Activated naive CD4-positive, alpha-beta T cell treated with anti-CD3 and anti-CD28 coated beads for 36 hours (primary cell): ENCODE results near the gene FGF11. TPM values are rescaled to one million over a fixed set of nuclear protein-coding genes. Genes with fewer than 3 reads are reported as not detected.

ENCODE experiments used
- CTCF ChIA-PET: fragments of 350-600 bp; sonication (Branson Sonifier 250); formaldehyde crosslinking; loops from one replicate; lab custom pipeline; 2021; ENCODE audit warnings: antibody characterized with exemption; lab: Charles Lee
- DNase-seq: peaks from one replicate; pipeline ENCODE4 v3.0.0-alpha.2; 2020
- H3K27ac Mint-ChIP-seq: one replicate; pipeline ENCODE4 v1.8.0; 2021; ENCODE audit warnings: mild to moderate bottlenecking, mixed read lengths
- H3K27me3 Mint-ChIP-seq: one replicate; pipeline ENCODE4 v1.8.0; 2021; ENCODE audit warnings: low read depth, mixed read lengths
- H3K36me3 Mint-ChIP-seq: one replicate; pipeline ENCODE4 v1.8.0; 2021; ENCODE audit warnings: low read depth, mixed read lengths
- H3K4me1 Mint-ChIP-seq: one replicate; pipeline ENCODE4 v1.8.0; 2021; ENCODE audit warnings: low read depth, mixed read lengths
- H3K4me3 Mint-ChIP-seq: one replicate; pipeline ENCODE4 v1.8.0; 2021; ENCODE audit warnings: mild to moderate bottlenecking, moderate library complexity, mixed read lengths
- H3K9me3 Mint-ChIP-seq: one replicate; pipeline ENCODE4 v1.8.0; 2021; ENCODE audit warnings: mixed read lengths
- intact Hi-C: fragments of 100-400 bp; cut with micrococcal nuclease; formaldehyde crosslinking; loops from one replicate; pipeline ENCODE4 v1.15.1; 2023
- total RNA-seq, 2 experiments: library from RNA; stranded (reverse); gene quantifications; one replicate each; pipeline ENCODE4 v1.2.3, GENCODE V29; 2021

The FGF11 gene
- total RNA-seq, 2 experiments from 2014 or later: 1.3 to 1.6 TPM

DNA sequence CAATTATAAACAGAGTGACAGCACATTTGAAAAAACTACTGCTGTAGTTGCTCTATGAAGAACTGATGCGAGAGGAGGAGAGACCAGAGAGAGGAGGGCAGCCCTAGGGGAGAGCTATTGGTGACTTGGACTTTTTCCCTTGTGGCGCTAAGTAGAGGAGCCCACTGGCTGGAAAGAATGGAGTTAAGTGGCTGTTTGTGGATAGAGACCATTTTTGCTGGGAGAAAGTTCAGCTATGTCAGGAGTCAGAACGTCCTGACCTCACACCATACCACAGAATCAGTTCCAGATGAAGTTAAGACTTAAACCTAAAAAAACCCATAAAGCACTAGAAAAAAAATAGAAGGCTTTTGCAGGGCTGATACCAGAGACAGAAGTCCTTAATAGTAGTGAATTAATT, 46.9 kb downstream of the FGF11 start:
- Mint-ChIP-seq H3K36me3 (peaks cover 28% of the 10 kb centered on the region), H3K4me3 (peak overlapping the region; percentile 93), H3K4me1 (peaks cover 73% of the 10 kb centered on the region), H3K27ac (peak overlapping the region; percentile 71), H3K9me3 (no peaks in the 10 kb centered on the region), H3K27me3 (no peaks in the 10 kb centered on the region)
- CTCF ChIA-PET: interaction anchor here (0.6 to 4.5 kb wide), 6 partner anchors 28 to 214 kb away, joined by 3 to 23 read pairs (median 4); partner anchors contain the start of gene TMEM102
- intact Hi-C loops: loop anchor here (10.0 kb wide), 1 partner anchor 669 kb away; the partner anchor contains the start of gene PER1
- DNase-seq: no peak

DNA sequence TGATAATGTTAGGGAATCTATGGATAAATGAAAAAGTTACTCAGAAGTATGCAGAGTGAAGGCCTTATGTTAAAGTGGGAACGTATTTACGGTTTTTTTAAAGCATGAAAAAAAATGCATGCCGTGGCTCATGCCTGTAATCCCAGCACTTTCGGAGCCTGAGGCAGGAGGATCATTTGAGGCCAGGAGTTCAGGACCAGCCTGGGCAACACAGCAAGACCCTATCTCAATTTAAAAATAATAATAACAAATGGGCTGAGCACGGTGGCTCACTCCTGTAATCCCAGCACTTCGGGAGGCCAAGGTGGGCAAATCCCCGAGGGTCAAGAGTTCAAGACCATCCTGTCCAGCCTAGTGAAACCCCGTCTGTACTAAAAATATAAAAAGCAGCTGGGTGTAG, 50.8 kb downstream of the FGF11 start:
- CTCF ChIA-PET: interaction anchor here (0.8 to 1.2 kb wide), 3 partner anchors 16 to 53 kb away, joined by 3 to 4 read pairs (median 3); no protein-coding TSS in a partner anchor
- DNase-seq: no peak
- H3K36me3 Mint-ChIP-seq: peaks cover 35% of the 10 kb centered on the region
- H3K27ac Mint-ChIP-seq: no peak overlapping the region
- peaks cover 72% of the 10 kb centered on the region for H3K4me1 Mint-ChIP-seq
- H3K27me3 Mint-ChIP-seq: no peaks in the 10 kb centered on the region
- intact Hi-C loops: no loop called here
- H3K9me3 Mint-ChIP-seq: no peaks in the 10 kb centered on the region
- no peak overlapping the region for H3K4me3 Mint-ChIP-seq

DNA sequence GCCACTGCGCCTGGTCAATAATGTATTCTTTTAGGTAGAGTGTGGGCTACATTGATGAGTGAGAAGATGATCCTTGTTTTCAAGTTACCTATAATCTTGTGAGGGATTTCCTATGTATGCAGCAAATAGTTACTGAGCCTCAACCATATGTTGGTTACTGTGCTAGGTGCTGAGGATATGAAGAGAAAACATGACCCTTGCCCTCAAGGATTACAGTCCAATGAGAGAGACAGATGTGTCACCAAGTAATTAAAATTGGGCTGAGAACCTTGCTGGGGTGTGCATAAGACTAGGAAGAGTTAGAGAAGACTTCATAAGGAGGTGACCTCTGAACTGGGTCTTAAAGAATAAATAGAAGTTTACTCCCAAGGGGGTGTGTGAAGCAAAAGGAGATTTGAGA, 52.3 kb downstream of the FGF11 start:
- Mint-ChIP-seq H3K4me3 (no peak overlapping the region), H3K27ac (no peak overlapping the region)
- CTCF ChIA-PET: interaction anchor here (1.2 kb wide), 1 partner anchor 38 kb away, joined by 3 read pairs; no protein-coding TSS in a partner anchor

DNA sequence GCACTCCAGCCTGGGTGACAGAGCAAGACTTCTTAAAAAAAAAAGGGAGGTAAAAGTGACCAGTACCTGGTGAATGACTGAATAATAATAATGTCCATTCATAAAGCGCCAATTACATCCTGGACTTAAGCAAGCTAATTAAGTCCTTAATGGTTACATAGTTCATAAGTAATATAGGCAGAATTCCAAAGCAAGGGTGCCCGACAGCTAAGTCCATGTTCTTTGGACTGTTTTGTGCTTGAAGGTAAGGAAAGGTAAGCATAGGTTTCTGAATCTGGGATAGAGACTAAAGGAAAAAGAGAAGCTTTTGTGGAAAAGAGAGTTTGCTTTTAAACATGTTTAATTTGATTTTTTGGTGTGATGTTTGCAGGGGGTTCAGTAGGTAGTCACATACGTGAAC, 54.6 kb downstream of the FGF11 start:
- no peak overlapping the region for H3K27ac Mint-ChIP-seq
- peaks cover 41% of the 10 kb centered on the region for H3K4me1 Mint-ChIP-seq
- peaks cover 45% of the 10 kb centered on the region for H3K36me3 Mint-ChIP-seq
- CTCF ChIA-PET: interaction anchor here (0.5 kb wide), 1 partner anchor 125 kb away, joined by 3 read pairs; no protein-coding TSS in a partner anchor
- no peaks in the 10 kb centered on the region for H3K9me3 Mint-ChIP-seq
- no peaks in the 10 kb centered on the region for H3K27me3 Mint-ChIP-seq
- DNase-seq: no peak
- intact Hi-C loops: no loop called here
- no peak overlapping the region for H3K4me3 Mint-ChIP-seq

More for the DNA sequence above, 52.3 kb downstream of the FGF11 start:
- Mint-ChIP-seq H3K4me1 (peaks cover 61% of the 10 kb centered on the region), H3K27me3 (no peaks in the 10 kb centered on the region), H3K9me3 (no peaks in the 10 kb centered on the region), H3K36me3 (peaks cover 39% of the 10 kb centered on the region)
- intact Hi-C loops: no loop called here
- no peak for DNase-seq

Other genes starting within 250 kb of the FGF11 start
- 10 to 100 TPM; 13.6 to 13.8 TPM for gene DLG4, start 219.7 kb upstream of the FGF11 start, total RNA-seq
- 100 to 1,000 TPM; 263 to 267 TPM for gene ACADVL, start 219.6 kb upstream of the FGF11 start, total RNA-seq
- gene DVL2, start 205.0 kb upstream of the FGF11 start, total RNA-seq: 10 to 100 TPM; 26.7 to 29.4 TPM
- gene PHF23, start 200.1 kb upstream of the FGF11 start, total RNA-seq: 10 to 100 TPM in 1 of 2 experiments, 1 to 10 TPM in 1; 8.4 to 10.0 TPM
- 100 to 1,000 TPM; 137 to 152 TPM for gene GABARAP, start 197.1 kb upstream of the FGF11 start, total RNA-seq
- gene CTDNEP1, start 187.8 kb upstream of the FGF11 start, total RNA-seq: 100 to 1,000 TPM; 147 to 152 TPM
- 10 to 100 TPM; 52.4 to 53.5 TPM for gene ELP5, start 187.3 kb upstream of the FGF11 start, total RNA-seq
- gene CLDN7, start 177.0 kb upstream of the FGF11 start, total RNA-seq: under 1 TPM in 1 of 2 experiments, not detected in 1; 0.40 TPM
- under 1 TPM; 0.19 to 0.37 TPM for gene SLC2A4, start 157.8 kb upstream of the FGF11 start, total RNA-seq
- gene YBX2, start 144.9 kb upstream of the FGF11 start, total RNA-seq: under 1 TPM; 0.45 to 0.52 TPM
- 100 to 1,000 TPM; 757 to 792 TPM for gene EIF5A, start 131.9 kb upstream of the FGF11 start, total RNA-seq
- 10 to 100 TPM; 28.2 to 32.2 TPM for gene GPS2, start 124.2 kb upstream of the FGF11 start, total RNA-seq
- gene NEURL4, start 110.2 kb upstream of the FGF11 start, total RNA-seq: 10 to 100 TPM; 21.9 to 22.5 TPM
- 100 to 1,000 TPM; 309 to 320 TPM for gene ACAP1, start 103.0 kb upstream of the FGF11 start, total RNA-seq
- under 1 TPM; 0.41 to 0.47 TPM for gene KCTD11, start 87.3 kb upstream of the FGF11 start, total RNA-seq
- not detected for gene TMEM95, start 84.4 kb upstream of the FGF11 start, total RNA-seq
- 1 to 10 TPM; 4.0 to 4.8 TPM for gene TNK1, start 58.4 kb upstream of the FGF11 start, total RNA-seq
- 10 to 100 TPM; 58.6 to 59.4 TPM for gene PLSCR3, start 45.0 kb upstream of the FGF11 start, total RNA-seq
- 10 to 100 TPM; 65.6 to 66.3 TPM for gene TMEM256, start 35.4 kb upstream of the FGF11 start, total RNA-seq
- gene NLGN2, start 31.7 kb upstream of the FGF11 start, total RNA-seq: 1 to 10 TPM; 7.7 to 8.9 TPM
- gene SPEM1, start 19.2 kb upstream of the FGF11 start, total RNA-seq: not detected
- gene SPEM2, start 13.9 kb upstream of the FGF11 start, total RNA-seq: not detected
- not detected for gene SPEM3, start 10.7 kb upstream of the FGF11 start, total RNA-seq
- 1 to 10 TPM; 3.3 to 3.5 TPM for gene TMEM102, start 4.1 kb upstream of the FGF11 start, total RNA-seq
- 1 to 10 TPM; 5.1 to 5.9 TPM for gene CHRNB1, start 5.5 kb downstream of the FGF11 start, total RNA-seq
- 1 to 10 TPM; 9.2 to 9.4 TPM for gene ZBTB4, start 40.1 kb downstream of the FGF11 start, total RNA-seq
- gene SLC35G6, start 41.9 kb downstream of the FGF11 start, total RNA-seq: not detected
- 100 to 1,000 TPM; 204 to 205 TPM for gene POLR2A, start 44.9 kb downstream of the FGF11 start, total RNA-seq
- 1 to 10 TPM; 5.8 to 7.4 TPM for gene TNFSF12, start 109.5 kb downstream of the FGF11 start, total RNA-seq
- gene TNFSF13, start 119.2 kb downstream of the FGF11 start, total RNA-seq: 1 to 10 TPM; 2.1 to 2.6 TPM
- 10 to 100 TPM; 43.2 to 46.9 TPM for gene SENP3, start 122.4 kb downstream of the FGF11 start, total RNA-seq
- 10 to 100 TPM; 11.6 to 12.6 TPM for gene CD68, start 140.1 kb downstream of the FGF11 start, total RNA-seq
- gene MPDU1, start 144.3 kb downstream of the FGF11 start, total RNA-seq: 10 to 100 TPM; 48.8 to 53.5 TPM
- gene SOX15, start 150.6 kb downstream of the FGF11 start, total RNA-seq: under 1 TPM in 1 of 2 experiments, not detected in 1; 0.20 TPM
- gene FXR2, start 175.4 kb downstream of the FGF11 start, total RNA-seq: 10 to 100 TPM; 29.7 to 36.8 TPM
- gene SAT2, start 188.3 kb downstream of the FGF11 start, total RNA-seq: 10 to 100 TPM; 14.3 to 16.9 TPM
- not detected for gene SHBG, start 190.6 kb downstream of the FGF11 start, total RNA-seq
- under 1 TPM; 0.14 to 0.30 TPM for gene ATP1B2, start 211.4 kb downstream of the FGF11 start, total RNA-seq
- 100 to 1,000 TPM; 148 to 149 TPM for gene TP53, start 248.0 kb downstream of the FGF11 start, total RNA-seq
- 10 to 100 TPM; 13.7 to 14.7 TPM for gene WRAP53, start 249.0 kb downstream of the FGF11 start, total RNA-seq